HEK293 (cell line): Measurements from ENCODE around the gene PACSIN2.
A peak's percentile ranks its signal among the peaks of the same experiment; 100 is the strongest.

Source experiments
- CTCF ChIA-PET: fragments of 350-600 bp; formaldehyde crosslinking; extraction: SDS; loops from one replicate; lab custom pipeline; 2021; ENCODE audit warnings: antibody characterized with exemption; lab: Yijun Ruan, JAX
- POLR2A ChIA-PET: fragments of 300-600 bp; formaldehyde crosslinking; extraction: SDS; loops from one replicate; lab custom pipeline; 2020; ENCODE audit warnings: antibody characterized with exemption, inconsistent platforms; lab: Yijun Ruan, JAX
- H3K27ac ChIP-seq: fragments of 200-500 bp; sonication (Bioruptor generic); 2 replicates; pipeline ENCODE4 v1.5.1; 2014; ENCODE audit warnings: low read depth, low read length, control low read depth, inconsistent platforms; ENCODE audit errors: extremely low read depth
- H3K36me3 ChIP-seq, 2 experiments: fragments of 200-500 bp in 1 of 2; sonication (Bioruptor generic) in 1 of 2; 1 replicate in 1 of 2; 2 replicates in 1 of 2; pipeline ENCODE4 v1.5.1; 2014 to 2017; ENCODE audit warnings: inconsistent platforms in 2 of 2, low read length in 2 of 2; ENCODE audit not compliant: control insufficient read depth in 2 of 2, insufficient read depth in 1 of 2
- H3K4me1 ChIP-seq: fragments of 200-500 bp; sonication (Bioruptor generic); 2 replicates; pipeline ENCODE4 v1.5.1; 2014; ENCODE audit warnings: mild to moderate bottlenecking, low read length, inconsistent platforms; ENCODE audit not compliant: control insufficient read depth, insufficient read depth
- H3K4me3 ChIP-seq: 2 replicates; pipeline ENCODE4 v1.5.1; 2011; ENCODE audit warnings: low read depth, mild to moderate bottlenecking, control low read depth, low read length, moderate library complexity
- H3K9me3 ChIP-seq: fragments of 200-500 bp; sonication (Bioruptor generic); 2 replicates; pipeline ENCODE4 v1.5.1; 2014; ENCODE audit warnings: low read depth, low read length, inconsistent platforms; ENCODE audit not compliant: control insufficient read depth, insufficient read depth
- BCL11B ChIP-seq: fragments of 450-650 bp; formaldehyde crosslinking; IDR thresholded peaks from 2 replicates; pipeline ENCODE4 v1.5.1; 2016; ENCODE audit warnings: low read depth, missing biosample characterization, missing genetic modification characterization
- KLF1 ChIP-seq: fragments of 450-650 bp; formaldehyde crosslinking; IDR thresholded peaks from 2 replicates; pipeline ENCODE4 v1.5.1; 2016; ENCODE audit warnings: missing biosample characterization, missing genetic modification characterization
- KLF8 ChIP-seq: fragments of 450-650 bp; formaldehyde crosslinking; IDR thresholded peaks from 2 replicates; pipeline ENCODE4 v1.5.1; 2016; ENCODE audit warnings: missing biosample characterization, missing genetic modification characterization
- REST ChIP-seq: fragments of 450-650 bp; formaldehyde crosslinking; IDR thresholded peaks from 2 replicates; pipeline ENCODE4 v1.5.1; 2016; ENCODE audit warnings: missing biosample characterization, missing genetic modification characterization
- ZFP3 ChIP-seq: fragments of 450-650 bp; formaldehyde crosslinking; IDR thresholded peaks from 2 replicates; pipeline ENCODE4 v1.5.1; 2016; ENCODE audit warnings: low read depth, missing biosample characterization, missing genetic modification characterization
- ZNF133 ChIP-seq: fragments of 450-650 bp; formaldehyde crosslinking; IDR thresholded peaks from 2 replicates; pipeline ENCODE4 v1.5.1; 2016; ENCODE audit warnings: missing biosample characterization, missing genetic modification characterization
- ZNF157 ChIP-seq: fragments of 450-650 bp; formaldehyde crosslinking; IDR thresholded peaks from 2 replicates; pipeline ENCODE4 v1.5.1; 2016; ENCODE audit warnings: missing biosample characterization, missing genetic modification characterization
- ZNF341 ChIP-seq: fragments of 450-650 bp; formaldehyde crosslinking; IDR thresholded peaks from 2 replicates; pipeline ENCODE4; 2016; ENCODE audit warnings: low read depth, missing biosample characterization, missing genetic modification characterization
- ZNF654 ChIP-seq: fragments of 450-650 bp; formaldehyde crosslinking; IDR thresholded peaks from 2 replicates; pipeline ENCODE4 v1.5.1; 2016; ENCODE audit warnings: low read depth, missing biosample characterization, missing genetic modification characterization
- ZNF701 ChIP-seq: fragments of 450-650 bp; formaldehyde crosslinking; IDR thresholded peaks from 2 replicates; pipeline ENCODE4 v1.5.1; 2016; ENCODE audit warnings: missing biosample characterization, missing genetic modification characterization
- ZNF768 ChIP-seq: fragments of 450-650 bp; formaldehyde crosslinking; IDR thresholded peaks from 2 replicates; pipeline ENCODE4 v1.5.1; 2018; ENCODE audit warnings: missing biosample characterization, mild to moderate bottlenecking, missing genetic modification characterization
- ZNF777 ChIP-seq: fragments of 450-650 bp; formaldehyde crosslinking; IDR thresholded peaks from 2 replicates; pipeline ENCODE4 v1.5.1; 2017; ENCODE audit warnings: missing biosample characterization, missing genetic modification characterization, borderline replicate concordance
- ZNF837 ChIP-seq: fragments of 450-650 bp; formaldehyde crosslinking; IDR thresholded peaks from 2 replicates; pipeline ENCODE4 v1.5.1; 2016; ENCODE audit warnings: missing biosample characterization, missing genetic modification characterization
- TF ChIP-seq, protein P1 (sequence below): fragments of 450-650 bp; formaldehyde crosslinking; IDR thresholded peaks from 2 replicates; pipeline ENCODE4 v1.5.1; 2016; ENCODE audit warnings: missing biosample characterization, missing genetic modification characterization

The PACSIN2 gene

DNA sequence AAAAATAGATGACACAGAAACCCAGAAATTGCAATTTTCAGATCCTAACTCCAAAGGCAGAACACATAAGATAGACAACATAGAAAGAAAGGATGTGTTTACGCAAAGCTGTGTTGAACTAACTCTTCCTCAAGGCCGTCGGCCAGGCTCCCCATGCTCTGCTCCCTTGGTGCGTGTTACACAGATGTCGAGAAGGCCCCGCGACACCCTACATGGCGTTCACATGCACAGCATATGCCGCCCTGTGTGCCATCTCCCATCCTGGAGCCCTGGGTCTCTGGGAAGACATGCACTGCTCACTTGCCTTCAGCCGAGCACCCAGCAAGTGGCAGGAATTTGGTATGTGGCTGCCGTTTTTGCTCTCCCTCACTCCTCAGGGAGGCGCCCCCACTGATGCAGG lies 110.9 kb downstream of the PACSIN2 start:
- Histone ChIP-seq H3K9me3 (no peaks in the 10 kb centered on the region), H3K4me3 (no peak overlapping the region), H3K36me3 (peaks cover 0 to 32% of the 10 kb centered on the region in 2 experiments; a peak in 1 of 3 replicates), H3K4me1 (0 out of 2 replicates have a peak, but pooled peaks cover 2% of the 10 kb centered on the region), H3K27ac (no peak overlapping the region)
- TF ChIP-seq ZNF654 (tag by site-specific recombination) (no peak), KLF8 (no peak), ZNF837 (no peak), ZNF701 (no peak), ZNF157 (tag by site-specific recombination) (no peak), ZNF341 (tag by site-specific recombination) (no peak), ZNF768 (tag by site-specific recombination) (no peak), BCL11B (tag by site-specific recombination) (no peak), ZNF133 (no peak)
- TF ChIP-seq, protein P1, sequence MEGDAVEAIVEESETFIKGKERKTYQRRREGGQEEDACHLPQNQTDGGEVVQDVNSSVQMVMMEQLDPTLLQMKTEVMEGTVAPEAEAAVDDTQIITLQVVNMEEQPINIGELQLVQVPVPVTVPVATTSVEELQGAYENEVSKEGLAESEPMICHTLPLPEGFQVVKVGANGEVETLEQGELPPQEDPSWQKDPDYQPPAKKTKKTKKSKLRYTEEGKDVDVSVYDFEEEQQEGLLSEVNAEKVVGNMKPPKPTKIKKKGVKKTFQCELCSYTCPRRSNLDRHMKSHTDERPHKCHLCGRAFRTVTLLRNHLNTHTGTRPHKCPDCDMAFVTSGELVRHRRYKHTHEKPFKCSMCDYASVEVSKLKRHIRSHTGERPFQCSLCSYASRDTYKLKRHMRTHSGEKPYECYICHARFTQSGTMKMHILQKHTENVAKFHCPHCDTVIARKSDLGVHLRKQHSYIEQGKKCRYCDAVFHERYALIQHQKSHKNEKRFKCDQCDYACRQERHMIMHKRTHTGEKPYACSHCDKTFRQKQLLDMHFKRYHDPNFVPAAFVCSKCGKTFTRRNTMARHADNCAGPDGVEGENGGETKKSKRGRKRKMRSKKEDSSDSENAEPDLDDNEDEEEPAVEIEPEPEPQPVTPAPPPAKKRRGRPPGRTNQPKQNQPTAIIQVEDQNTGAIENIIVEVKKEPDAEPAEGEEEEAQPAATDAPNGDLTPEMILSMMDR (tag by site-specific recombination): no peak
- POLR2A ChIA-PET: interaction anchor here (1.3 kb wide), 1 partner anchor 9 kb away, joined by 3 read pairs; no protein-coding TSS in a partner anchor
- CTCF ChIA-PET: interaction anchor here (0.6 to 3.2 kb wide), 4 partner anchors 10 to 149 kb away, joined by 3 to 16 read pairs (median 3); no protein-coding TSS in a partner anchor

GRCh38 chr22:42902875-42903510 lies 112.0 kb downstream of the PACSIN2 start:
- ChIA-PET CTCF (interaction anchor here (0.5 to 3.2 kb wide), 6 partner anchors 11 to 410 kb away, joined by 3 to 16 read pairs (median 3); no protein-coding TSS in a partner anchor), POLR2A (interaction anchor here (0.5 to 1.3 kb wide), 3 partner anchors 8 to 112 kb away, joined by 3 read pairs; partner anchors contain the start of gene PACSIN2)
- H3K4me1 ChIP-seq: 0 out of 2 replicates have a peak, but pooled peaks cover 2% of the 10 kb centered on the region
- no peak overlapping the region for H3K27ac ChIP-seq
- peaks cover 0 to 25% of the 10 kb centered on the region in 2 experiments; a peak in 1 of 3 replicates for H3K36me3 ChIP-seq
- no peaks in the 10 kb centered on the region for H3K9me3 ChIP-seq
- TF ChIP-seq REST (tag by site-specific recombination) (peak; percentile 80), KLF1 (tag by site-specific recombination) (no peak)
- H3K4me3 ChIP-seq: no peak overlapping the region

GRCh38 chr22:42901790-42902508 lies 113.0 kb downstream of the PACSIN2 start:
- H3K9me3 ChIP-seq: no peaks in the 10 kb centered on the region
- H3K27ac ChIP-seq: no peak overlapping the region
- TF ChIP-seq ZFP3 (tag by site-specific recombination) (no peak), ZNF777 (tag by site-specific recombination) (no peak)
- 0 out of 2 replicates have a peak, but pooled peaks cover 2% of the 10 kb centered on the region for H3K4me1 ChIP-seq
- peaks cover 0 to 19% of the 10 kb centered on the region in 2 experiments; a peak in 1 of 3 replicates for H3K36me3 ChIP-seq
- H3K4me3 ChIP-seq: no peak overlapping the region
- ChIA-PET POLR2A (no interaction called here), CTCF (interaction anchor here (0.5 to 3.2 kb wide), 8 partner anchors 11 to 409 kb away, joined by 3 to 16 read pairs (median 3); no protein-coding TSS in a partner anchor)
